ENCODE measurements around the gene OR4C45.
"Not testable (repeated sequence)": the region's sequence is repeated elsewhere in the genome, so short reads cannot be mapped to it uniquely, and the experiment has no call there.

The OR4C45 gene

DNA sequence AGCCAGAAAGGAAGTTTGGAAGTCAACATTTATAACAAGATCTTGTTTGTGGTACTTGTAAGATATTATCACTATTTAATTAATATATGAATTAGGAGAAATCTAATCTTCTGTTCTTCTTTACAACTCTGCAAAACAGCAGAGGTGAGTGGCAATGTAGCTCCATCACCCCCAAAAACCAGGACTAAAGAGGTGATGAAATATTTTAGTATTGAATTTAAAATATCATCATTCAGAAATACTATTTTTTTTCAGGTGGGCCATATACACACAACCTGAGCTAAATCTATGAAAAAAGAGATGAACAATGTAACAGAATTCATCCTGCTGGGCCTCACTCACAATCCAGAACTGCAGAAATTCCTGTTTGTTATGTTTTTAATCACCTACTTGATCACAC is at the start of gene OR4C45:
Gene OR4C45, plus strand, starts transcription at position 301 of the 400 bp plus-strand sequence.
- no peak for DNase-seq (ENCODE audit: low read depth, low spot score)

DNA sequence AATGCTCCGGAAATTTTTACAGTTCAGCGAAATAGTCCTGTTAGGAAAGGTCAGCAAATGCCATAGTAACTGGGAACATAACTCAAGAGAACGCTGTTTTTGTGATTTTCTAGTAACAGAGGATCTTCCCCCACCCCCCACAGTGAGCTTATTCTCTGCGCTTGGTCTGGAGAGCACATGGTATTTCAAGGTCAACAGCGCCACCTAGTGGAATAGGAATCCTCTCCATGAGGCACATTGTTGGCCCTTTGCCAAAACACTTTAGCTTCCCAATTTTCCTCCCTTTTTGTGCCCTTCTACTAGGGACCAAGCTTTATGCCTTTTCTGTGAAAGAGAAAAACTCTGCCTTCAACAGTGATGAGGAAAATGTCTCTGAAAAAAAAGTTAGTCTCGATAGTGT is 37.1 kb upstream of the OR4C45 start:
- no peak for DNase-seq (ENCODE audit: low read depth, low spot score)

DNA sequence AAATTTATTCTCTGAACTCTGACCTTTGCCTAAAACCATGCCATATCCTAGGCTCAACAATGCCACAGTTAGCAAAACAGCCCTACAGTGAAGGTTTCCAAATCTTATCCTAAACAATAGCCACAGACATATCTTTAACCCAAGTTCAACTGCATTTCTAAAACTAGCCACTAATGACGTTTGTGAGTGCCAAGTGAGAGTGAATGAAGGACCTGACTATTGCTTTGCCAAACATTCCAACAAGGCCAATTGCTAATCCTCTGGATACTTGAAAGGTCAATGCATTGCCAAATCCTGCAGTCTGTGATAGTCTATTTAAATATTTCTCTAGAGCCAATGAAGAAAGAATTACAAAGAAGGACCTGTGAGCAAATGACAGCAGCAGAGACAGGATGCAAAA is 2.5 kb upstream of the OR4C45 start:
- DNase-seq (ENCODE audit: low read depth, low spot score), result no peak

DNA sequence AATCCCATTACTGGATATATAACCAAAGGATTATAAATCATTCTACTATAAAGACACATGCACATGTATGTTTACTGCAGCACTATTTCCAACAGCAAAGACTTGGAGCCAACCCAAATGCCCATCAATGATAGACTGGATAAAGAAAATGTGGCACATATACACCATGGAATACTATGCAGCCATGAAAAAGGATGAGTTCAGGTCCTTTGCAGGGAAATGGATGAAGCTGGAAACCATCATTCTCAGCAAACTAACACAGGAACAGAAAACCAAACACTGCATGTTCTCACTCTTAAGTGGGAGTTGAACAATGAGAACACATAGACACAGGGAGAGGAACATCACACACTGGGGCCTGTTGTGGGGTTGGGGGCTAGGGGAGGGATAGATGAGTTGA is 3.6 kb downstream of the OR4C45 start:
- DNase-seq (ENCODE audit: low read depth, low spot score), result not testable (repeated sequence)

DNA sequence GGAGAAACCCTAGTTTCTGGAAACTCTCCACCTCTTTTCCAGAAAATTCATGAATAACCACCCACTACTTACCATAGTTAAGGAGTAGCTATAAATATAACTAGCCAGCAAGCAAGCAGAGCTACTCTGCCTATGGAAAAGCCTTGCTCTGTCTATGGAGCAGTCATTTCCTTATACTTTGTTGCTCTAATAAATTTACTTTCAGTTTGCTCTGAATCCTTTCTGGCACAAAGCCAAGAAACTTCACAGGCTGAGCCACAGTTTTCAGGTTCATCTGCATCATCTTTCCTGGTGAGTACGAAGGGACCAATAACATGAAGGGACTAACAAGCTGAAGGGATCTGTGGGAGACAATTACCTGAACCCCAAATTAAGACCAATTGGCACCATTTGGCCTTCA is 4.6 kb downstream of the OR4C45 start:
- DNase-seq (ENCODE audit: low read depth, low spot score), result no peak

DNA sequence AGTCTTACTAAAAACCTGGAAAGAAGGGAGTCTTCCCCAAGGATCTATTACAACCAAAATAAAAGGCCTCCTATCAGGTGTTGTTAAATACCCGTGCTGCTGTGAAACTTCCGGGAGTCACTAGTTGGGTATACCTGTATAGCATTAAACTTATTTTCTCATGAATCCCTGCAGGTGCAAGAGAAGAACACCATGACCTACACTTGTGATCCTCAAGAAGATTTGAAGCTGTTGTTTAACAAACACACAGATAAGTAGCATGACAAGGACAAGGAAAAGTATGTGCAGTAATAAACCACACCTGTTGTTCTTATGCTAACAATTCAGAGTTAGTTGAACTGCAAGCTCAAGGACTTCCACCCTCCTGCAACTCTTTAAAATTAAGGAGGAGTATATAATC is 12.0 kb downstream of the OR4C45 start:
- DNase-seq (ENCODE audit: low read depth, low spot score), result no peak

DNA sequence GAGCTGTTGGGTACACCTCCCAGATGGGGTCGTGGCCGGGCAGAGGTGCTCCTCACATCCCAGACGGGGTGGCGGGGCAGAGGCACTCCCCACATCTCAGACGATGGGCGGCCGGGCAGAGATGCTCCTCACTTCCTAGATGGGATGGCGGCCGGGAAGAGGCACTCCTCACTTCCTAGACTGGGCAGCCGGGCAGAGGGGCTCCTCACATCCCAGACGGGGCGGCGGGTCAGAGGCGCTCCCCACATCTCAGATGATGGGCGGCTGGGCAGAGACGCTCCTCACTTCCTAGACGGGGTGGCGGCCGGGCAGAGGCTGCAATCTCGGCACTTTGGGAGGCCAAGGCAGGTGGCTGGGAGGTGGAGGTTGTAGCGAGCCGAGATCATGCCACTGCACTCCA is 30.4 kb downstream of the OR4C45 start:
- DNase-seq (ENCODE audit: low read depth, low spot score), result not testable (repeated sequence)

DNA sequence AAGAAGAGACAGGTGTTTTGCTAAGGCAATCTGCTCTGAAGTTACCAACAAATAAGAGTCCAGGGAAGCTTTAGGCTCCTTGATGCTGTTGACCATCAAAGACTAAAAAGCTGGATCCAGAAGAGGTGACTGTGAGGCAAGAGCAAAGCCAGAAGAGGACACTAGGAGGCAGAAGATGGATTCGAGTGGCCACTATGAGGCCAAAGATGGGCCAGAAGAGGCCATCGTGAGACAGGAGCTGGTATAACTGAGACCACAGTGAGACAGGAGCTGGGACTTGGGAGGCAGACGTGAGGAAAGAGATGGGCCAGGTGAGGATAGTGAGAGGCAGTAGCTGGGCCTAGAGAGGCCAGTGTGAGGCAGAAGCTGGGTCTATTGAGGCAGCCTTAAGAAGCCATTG is 37.7 kb downstream of the OR4C45 start:
- DNase-seq (ENCODE audit: low read depth, low spot score), result no peak

DNA sequence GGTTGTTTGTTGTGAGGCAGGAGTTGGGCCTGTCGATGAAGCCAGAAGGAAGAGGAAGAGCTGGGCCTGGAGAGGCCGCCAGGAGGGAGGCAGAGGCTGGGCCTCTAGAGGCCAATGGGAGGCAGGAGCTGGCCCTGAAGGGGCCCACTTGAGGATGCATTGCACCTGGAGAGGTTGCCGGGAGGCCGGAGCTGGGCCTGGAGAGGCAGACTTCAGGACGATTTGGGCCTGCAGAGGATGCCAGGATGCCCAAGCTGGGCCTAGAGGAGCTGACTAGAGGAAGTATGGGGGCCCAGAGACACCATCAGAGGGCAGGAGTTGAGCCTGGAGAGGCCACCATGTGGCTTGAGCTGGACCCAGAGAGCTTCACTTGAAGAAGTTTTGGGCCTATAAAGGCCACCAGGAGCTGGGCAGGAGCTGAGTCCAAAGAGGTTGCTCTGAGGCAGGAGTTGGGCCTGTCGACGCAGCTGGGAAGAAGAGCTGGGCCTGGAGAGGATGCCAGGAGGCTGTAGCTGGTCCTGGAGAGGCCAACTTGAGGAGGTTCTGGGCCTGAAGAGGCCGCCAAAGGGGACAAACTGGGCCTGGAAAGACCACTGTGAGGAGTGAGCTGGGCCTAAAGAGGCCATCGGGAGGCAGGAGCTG is 39.0 kb downstream of the OR4C45 start:
- DNase-seq (ENCODE audit: low read depth, low spot score), result no peak

DNA sequence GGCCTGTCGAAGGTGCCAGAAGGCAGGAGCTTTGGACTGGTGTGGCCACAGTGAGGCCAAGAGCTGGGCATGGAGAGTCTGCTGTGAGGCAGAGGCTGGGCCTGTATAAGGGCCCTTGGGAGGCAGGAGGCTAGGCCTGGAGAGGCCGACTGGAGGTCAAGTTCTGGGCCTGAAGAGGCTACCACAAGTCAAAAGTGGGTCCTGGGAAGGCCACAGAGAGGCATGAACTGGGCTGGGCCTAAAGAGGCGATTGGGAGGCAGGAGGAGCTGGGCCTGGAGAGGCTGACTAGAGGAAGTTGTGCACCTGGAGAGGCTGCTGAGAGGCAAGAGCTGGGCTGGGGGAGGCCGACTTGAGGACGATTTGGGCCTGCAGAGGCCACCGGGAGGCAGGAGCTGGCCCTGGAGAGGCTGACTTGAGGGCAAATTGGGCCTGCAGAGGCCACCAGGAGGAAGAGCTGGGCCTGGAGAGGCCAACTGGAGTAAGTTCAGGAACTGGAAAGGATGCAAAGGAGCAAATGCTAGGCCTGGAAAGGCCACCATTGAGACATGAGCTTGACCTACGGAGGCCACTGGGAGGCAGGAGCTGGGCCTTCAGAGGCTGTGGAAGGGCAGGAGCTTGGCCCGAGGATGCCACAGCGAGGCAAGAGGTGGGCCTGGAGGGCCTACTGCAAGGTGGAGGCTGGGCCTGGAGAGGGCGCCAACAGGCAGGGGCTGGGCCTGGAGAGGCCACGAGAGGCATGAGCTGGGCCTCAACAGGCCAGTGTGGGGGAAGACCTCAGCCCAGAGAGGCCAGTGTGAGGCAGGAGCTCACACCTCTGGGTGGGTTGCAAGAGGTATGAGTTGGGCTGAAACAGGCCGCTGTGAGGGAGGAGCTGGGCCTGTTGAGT is 39.8 kb downstream of the OR4C45 start:
- DNase-seq (ENCODE audit: low read depth, low spot score), result no peak

DNA sequence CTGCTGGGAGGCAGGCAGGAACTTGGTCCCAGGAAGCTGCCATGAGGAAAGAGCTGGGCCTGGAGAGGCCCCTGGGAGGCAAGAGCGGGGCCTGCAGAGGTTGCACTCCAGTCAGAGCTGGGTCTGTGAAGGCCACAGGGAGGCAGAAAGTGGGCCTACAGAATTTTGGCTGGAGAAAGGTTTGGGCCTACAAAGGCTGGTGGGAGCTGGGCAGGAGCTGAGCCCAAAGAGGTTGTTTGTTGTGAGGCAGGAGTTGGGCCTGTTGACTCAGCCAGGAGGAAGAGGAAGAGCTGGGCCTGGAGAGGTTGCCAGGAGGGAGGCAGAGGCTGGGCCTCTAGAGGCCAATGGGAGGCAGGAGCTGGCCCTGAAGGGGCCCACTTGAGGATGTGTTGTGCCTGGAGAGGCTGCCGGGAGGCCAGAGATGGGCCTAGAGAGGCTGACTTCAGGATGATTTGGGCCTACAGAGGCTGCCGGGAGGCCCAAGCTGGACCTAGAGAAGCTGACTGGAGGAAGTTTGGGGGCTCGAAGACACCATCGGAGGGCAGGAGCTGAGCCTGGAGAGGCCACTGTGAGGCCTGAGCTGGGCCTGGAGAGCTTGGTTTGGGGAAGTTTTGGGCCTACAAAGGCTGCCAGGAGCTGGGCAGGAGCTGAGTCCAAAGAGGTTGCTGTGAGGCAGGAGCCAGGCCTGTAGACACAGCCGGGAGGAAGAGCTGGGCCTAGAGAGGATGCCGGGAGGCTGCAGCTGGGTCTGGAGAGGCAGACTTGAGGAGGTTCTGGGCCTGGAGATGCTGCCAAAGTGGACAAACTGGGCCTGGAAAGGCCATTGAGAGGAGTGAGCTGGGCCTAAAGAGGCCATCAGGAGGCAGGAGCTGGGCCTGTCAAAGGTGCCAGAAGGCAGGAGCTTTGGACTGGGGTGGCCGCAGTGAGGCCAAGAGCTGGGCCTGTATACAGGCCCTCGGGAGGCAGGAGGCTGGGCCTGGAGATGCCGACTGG is 40.7 kb downstream of the OR4C45 start:
- no peak for DNase-seq (ENCODE audit: low read depth, low spot score)

DNA sequence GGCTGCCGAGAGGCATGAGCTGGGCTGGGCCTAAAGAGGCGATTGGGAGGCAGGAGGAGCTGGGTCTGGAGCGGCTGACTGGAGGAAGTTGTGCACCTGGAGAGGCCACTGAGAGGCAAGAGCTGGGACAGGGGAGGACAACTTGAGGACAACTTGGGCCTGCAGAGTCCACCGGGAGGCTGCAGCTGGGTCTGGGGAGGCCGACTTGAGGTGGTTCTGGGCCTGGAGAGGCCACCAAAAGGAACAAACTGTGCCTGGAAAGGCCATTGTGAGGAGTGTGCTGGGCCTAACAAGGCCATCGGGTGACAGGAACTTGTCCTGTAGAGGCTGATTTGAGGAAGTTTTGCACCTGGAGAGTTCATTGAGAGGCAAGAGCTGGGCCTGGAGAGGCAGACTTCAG is 41.5 kb downstream of the OR4C45 start:
- no peak for DNase-seq (ENCODE audit: low read depth, low spot score)

DNA sequence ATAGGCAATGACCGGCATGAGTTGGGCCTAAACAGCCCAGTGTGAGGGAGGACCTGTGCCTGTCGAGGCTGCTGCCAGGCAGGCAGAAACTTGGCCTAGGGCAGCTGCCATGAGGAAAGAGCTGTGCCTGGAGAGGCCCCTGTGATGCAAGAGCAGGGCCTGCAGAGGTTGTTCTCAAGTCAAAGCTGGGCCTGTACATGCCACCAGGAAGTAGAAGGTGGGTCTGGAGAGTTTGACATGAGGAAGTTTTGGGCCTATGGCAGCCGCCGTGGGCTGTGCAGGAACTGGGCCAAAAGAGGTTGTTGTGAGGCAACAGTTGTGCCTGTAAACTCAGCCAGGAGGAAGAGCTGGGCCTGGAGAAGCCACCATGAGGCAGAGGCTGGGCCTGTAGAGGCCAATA is 43.2 kb downstream of the OR4C45 start:
- no peak for DNase-seq (ENCODE audit: low read depth, low spot score)

DNA sequence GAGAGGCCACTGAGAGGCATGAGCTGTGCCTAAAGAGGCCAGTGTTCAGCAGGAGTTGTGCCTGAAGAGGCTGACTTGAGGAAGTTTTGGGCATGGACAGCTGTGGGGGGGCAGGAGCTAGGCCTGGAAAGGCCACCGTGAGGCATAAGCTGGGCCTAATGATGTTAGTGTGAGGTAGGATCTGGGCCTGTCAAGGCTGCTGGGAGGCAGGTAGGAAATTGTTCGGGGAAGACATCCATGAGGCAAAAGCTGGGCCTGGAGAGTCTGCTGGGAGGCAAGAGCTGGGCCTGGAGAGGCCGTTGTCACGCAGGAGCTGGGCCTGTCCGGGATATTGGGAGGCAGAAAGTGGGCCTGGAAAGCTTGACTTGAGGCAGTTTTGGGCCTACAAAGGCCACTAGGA is 44.9 kb downstream of the OR4C45 start:
- no peak for DNase-seq (ENCODE audit: low read depth, low spot score)

DNA sequence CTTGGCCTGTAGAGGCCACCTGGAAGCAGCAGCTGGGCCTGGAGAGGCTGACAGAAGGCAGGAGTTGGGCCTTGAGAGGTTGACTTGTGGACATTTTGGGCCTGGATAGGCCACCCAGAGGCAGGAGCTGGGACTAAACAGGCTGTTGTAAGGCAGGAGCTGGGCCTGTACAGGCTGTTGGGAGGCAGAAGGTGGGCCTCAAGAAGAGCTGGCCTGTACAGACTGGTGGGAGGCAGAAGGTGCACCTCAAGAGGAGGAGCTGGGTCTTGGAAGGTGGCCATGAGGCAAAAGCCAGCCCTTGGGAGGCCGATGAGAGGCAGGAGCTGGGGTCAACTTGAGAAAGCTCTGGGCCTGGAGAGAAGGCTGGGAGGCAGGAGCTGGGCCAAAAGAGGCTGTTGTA is 45.3 kb downstream of the OR4C45 start:
- no peak for DNase-seq (ENCODE audit: low read depth, low spot score)

DNA sequence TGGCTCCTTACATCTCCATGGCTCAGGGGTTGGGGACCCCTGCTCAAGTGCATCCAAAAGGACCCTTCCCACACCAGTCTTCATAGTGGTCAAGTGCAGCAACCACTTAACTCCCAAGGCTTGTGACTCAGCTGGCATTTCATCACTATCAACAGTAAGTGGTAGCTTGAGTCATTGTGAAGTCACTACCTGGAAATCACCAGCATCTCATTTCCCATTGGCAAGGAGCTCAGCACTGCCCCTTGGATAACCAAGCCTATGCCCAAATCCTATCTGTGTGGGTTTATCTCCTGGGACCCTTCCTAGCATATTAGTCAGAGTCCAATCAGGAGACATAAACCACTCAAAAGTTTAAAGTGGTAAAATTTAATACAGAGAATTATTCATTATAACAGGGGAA is 46.3 kb downstream of the OR4C45 start:
- DNase-seq (ENCODE audit: low read depth, low spot score), result not testable (repeated sequence)

DNA sequence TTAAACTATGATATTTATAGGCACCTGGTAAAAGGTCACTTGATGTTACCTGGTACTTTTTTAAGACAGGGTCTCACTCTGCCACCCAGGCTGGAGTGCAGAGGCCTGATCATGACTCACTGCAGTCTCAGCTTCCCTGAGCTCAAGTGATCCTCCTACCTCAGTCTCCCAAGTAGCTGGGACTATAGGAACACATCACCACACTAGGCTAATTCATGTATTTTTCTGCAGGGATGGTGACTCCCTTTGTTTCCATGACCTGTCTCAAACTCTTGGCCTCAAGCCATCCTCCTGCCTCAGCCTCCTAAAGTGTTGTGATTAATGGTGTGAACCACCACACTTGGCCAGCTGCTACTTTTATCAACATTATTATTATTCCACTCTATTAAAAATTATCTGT is 47.6 kb downstream of the OR4C45 start:
- DNase-seq (ENCODE audit: low read depth, low spot score), result no peak
